Measurements from ENCODE around the gene YJEFN3.

- TF ChIP-seq, protein P1, sequence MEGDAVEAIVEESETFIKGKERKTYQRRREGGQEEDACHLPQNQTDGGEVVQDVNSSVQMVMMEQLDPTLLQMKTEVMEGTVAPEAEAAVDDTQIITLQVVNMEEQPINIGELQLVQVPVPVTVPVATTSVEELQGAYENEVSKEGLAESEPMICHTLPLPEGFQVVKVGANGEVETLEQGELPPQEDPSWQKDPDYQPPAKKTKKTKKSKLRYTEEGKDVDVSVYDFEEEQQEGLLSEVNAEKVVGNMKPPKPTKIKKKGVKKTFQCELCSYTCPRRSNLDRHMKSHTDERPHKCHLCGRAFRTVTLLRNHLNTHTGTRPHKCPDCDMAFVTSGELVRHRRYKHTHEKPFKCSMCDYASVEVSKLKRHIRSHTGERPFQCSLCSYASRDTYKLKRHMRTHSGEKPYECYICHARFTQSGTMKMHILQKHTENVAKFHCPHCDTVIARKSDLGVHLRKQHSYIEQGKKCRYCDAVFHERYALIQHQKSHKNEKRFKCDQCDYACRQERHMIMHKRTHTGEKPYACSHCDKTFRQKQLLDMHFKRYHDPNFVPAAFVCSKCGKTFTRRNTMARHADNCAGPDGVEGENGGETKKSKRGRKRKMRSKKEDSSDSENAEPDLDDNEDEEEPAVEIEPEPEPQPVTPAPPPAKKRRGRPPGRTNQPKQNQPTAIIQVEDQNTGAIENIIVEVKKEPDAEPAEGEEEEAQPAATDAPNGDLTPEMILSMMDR (conservative IDR thresholded peaks at IDR 0.05; ENCODE audit: low read length), result no peak
- no peak for TF ChIP-seq EZH2phosphoT487 (IDR thresholded peaks at IDR 0.05; ENCODE audit: borderline replicate concordance)
Observed at GRCh38 chr19:19500975-19501644, 27.6 kb upstream of the YJEFN3 start.

Measured in Loucy (cell line).